Measurements from ENCODE around the gene UGT1A9. TPM values are rescaled to one million over a fixed set of nuclear protein-coding genes. Genes with fewer than 3 reads are reported as not detected.
"Not testable (repeated sequence)": the region's sequence is repeated elsewhere in the genome, so short reads cannot be mapped to it uniquely, and the experiment has no call there.

UGT1A9 gene
- 0.10 TPM in 1 of 2 replicates, not detected in the other for total RNA-seq (2014; rRNA removed; shearing (Covaris generic))

DNA sequence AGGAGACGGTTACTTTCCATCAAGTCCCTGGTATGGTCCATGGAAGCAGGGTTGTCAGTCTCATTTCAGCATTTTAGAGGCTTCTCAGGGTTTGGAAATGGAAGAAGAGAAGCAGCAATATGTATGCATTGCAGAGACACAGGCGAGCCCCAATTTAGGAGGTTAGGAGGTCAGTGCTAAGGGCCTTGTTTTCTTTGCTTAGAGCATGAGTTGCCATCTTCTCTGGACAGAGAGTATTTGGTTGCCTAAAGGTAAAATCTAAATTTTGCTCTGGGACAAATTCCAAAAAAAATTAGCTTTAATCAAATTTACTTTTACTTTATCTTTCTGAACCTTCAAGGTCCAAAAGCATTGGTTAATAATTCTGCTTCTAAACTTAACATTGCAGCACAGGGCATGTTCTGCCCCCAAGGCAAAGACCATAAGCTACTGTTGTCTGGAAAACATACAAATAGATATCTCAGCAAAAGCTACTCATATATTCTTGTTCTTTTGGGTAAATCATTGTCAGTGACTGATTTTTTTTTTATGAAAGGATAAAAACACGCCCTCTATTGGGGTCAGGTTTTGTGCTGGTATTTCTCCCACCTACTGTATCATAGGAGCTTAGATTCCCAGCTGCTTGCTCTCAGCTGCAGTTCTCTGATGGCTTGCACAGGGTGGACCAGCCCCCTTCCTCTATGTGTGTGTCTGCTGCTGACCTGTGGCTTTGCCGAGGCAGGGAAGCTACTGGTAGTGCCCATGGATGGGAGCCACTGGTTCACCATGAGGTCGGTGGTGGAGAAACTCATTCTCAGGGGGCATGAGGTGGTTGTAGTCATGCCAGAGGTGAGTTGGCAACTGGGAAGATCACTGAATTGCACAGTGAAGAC lies at the start of gene UGT1A9:
UGT1A9 (plus strand) TSS at position 609 of the 872 bp plus-strand sequence; CDS start at position 646, 37 bp downstream.
- no peak for DNase-seq (ENCODE audit: low spot score)

GRCh38 chr2:233627331-233628025 lies 44.2 kb upstream of the UGT1A9 start:
- no peak for DNase-seq (ENCODE audit: low spot score)

DNA sequence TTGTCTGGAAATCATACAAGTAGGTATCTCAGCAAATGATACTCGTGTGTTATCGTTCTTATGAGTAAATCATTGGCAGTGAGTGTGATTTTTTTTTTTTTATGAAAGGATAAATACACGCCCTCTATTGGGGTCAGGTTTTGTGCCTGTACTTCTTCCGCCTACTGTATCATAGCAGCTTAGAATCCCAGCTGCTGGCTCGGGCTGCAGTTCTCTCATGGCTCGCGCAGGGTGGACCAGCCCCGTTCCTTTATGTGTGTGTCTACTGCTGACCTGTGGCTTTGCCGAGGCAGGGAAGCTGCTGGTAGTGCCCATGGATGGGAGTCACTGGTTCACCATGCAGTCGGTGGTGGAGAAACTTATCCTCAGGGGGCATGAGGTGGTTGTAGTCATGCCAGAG lies 35.4 kb upstream of the UGT1A9 start, which contains the start of gene UGT1A10:
UGT1A10 (plus strand) TSS at position 143 of the 400 bp plus-strand sequence; CDS start at position 218, 75 bp downstream.
- not testable (repeated sequence) for DNase-seq (ENCODE audit: low spot score)

- DNase-seq (ENCODE audit: low spot score), result no peak
Measured at GRCh38 chr2:233638836-233639235, 32.9 kb upstream of the UGT1A9 start.

DNA sequence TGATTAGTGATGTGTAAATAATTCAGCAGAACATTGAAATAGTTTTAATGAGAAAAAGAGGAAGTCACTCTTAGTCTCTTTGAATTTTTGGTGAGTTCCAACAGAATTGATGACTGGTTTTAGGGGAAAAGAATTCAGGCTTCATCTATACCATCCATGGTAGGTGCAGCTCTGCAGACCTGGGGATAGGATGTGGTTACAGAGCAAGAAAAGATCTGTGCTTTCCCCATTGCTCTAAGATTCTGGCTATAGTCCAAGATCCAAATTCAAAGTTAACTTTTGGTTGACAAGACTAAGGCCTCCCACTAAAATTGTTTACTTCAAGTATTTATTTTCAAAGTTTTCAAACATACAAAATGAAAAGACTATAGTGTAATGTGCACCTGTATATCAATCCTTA lies 31.8 kb upstream of the UGT1A9 start:
- no peak for DNase-seq (ENCODE audit: low spot score)

GRCh38 chr2:233643128-233643527 lies 28.6 kb upstream of the UGT1A9 start:
- peak; percentile 16 for DNase-seq (ENCODE audit: low spot score)

DNA sequence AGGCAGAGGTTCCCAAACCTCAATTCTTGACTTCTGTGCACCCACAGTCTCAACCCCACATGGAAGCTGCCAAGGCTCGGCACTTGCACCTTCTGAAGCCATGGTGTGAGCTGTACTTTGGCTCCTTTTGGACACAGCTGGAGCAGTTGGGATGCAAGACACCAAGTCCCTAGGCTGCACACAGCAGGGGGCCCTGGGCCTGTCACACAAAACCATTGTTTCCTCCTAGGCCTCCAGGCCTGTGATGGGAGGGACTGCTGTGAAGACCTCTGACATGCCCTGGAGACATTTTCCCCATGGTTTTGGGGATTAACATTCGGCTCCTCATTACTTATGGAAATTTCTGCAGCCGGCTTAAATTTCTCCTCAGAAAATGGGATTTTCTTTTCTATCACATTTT lies 25.7 kb upstream of the UGT1A9 start:
- not testable (repeated sequence) for DNase-seq (ENCODE audit: low spot score)

DNA sequence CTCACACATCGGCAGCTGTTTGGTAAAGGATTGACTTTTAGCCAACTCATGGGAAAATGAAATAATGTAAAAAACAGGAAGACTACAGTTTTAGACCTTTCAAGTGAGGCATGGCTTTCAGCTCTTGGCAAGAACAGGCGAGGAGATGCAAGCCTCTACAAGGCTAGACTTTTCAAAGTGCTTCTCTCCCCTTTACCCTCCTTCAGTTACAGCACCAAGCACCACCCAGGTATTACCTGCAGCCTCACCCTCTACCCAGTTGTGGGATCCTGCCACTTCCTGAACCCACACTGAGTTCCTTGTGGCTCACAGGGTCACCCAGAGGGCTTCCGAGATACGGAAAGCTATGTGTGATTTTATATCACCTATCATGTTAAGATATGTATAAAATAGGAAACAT lies 20.7 kb upstream of the UGT1A9 start:
- no peak for DNase-seq (ENCODE audit: low spot score)

DNA sequence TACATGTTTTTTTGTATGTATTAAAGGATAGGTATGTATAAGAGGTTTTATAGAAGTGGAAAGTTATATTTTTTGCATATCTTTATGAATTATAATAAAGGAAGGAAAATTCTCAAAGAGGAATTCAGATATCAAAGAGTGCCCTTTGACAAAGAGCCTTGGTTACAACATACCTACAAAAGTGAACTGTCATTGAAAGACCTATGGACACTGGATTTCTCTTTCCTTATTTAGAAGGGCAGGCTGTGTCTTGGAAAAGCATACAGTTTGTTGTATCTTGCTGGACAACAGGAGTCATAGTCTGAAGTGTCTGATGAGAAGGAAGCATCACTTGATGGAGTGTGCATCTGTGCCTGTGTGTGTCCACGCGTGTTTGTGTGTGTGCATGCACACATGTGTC lies 20.3 kb upstream of the UGT1A9 start:
- no peak for DNase-seq (ENCODE audit: low spot score)

GRCh38 chr2:233654501-233654900 lies 17.2 kb upstream of the UGT1A9 start:
- DNase-seq (ENCODE audit: low spot score), result no peak

DNA sequence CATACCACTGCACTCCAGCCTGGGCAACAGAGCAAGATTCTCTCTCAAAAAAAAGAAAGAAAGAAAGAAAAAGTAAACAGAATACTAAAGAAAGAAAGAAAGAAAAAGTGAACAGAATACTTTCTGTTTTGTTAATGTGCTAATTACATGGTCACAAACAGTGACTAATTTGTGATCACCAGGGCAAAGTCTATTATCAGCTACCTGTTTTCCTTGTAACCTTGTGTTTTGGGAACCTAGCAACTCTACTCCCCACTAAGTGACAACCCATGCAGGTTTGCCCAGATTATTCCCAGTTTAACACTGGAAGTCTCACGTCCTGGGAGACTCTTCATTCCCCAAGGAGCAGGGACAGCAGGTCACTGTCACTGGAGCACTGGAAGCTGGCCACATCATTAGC lies 16.7 kb upstream of the UGT1A9 start:
- DNase-seq (ENCODE audit: low spot score), result no peak

- DNase-seq (ENCODE audit: low spot score), result not testable (repeated sequence)
Measured at GRCh38 chr2:233655943-233656342, 15.8 kb upstream of the UGT1A9 start.

GRCh38 chr2:233656443-233656842 lies 15.3 kb upstream of the UGT1A9 start:
- DNase-seq (ENCODE audit: low spot score), result no peak

GRCh38 chr2:233658610-233659009 lies 13.1 kb upstream of the UGT1A9 start:
- no peak for DNase-seq (ENCODE audit: low spot score)

- DNase-seq (ENCODE audit: low spot score), result no peak
Measured at GRCh38 chr2:233663911-233664310, 7.8 kb upstream of the UGT1A9 start.

GRCh38 chr2:233668605-233669260 lies 3.0 kb upstream of the UGT1A9 start:
- no peak for DNase-seq (ENCODE audit: low spot score)

GRCh38 chr2:233672886-233673285 lies 1.2 kb downstream of the UGT1A9 start:
- no peak for DNase-seq (ENCODE audit: low spot score)

- DNase-seq (ENCODE audit: low spot score), result no peak
Measured at GRCh38 chr2:233673896-233674295, 2.2 kb downstream of the UGT1A9 start.

- no peak for DNase-seq (ENCODE audit: low spot score)
Measured at GRCh38 chr2:233674314-233674713, 2.6 kb downstream of the UGT1A9 start.

DNA sequence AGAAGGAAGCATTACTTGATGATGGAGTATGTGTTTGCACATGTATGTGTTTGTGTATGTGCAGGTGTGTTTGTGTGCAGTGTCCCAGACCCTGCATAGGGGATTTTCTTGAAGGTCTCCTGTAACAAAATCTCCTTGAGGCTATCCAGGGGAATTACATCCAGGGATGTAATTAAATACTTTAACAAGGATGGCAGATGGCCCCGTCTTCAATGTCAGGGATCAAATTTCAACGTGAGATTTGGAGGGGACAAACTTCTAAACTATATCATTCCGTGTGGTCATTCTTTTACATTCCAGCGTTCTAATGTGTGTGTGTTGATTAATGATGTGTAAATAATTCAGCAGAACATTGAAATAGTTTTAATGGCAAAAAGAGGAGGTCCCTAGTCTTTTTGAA lies 3.3 kb downstream of the UGT1A9 start:
- no peak for DNase-seq (ENCODE audit: low spot score)

GRCh38 chr2:233676046-233676445 lies 4.3 kb downstream of the UGT1A9 start:
- no peak for DNase-seq (ENCODE audit: low spot score)

GRCh38 chr2:233679196-233679595 lies 7.5 kb downstream of the UGT1A9 start:
- no peak for DNase-seq (ENCODE audit: low spot score)

Data from H4 (cell line).